ENCODE data around the gene GCHFR. TPM values are rescaled to one million over a fixed set of nuclear protein-coding genes. Genes with fewer than 3 reads are reported as not detected.

The GCHFR gene
- total RNA-seq, 1 donor, result 15.5 TPM

DNA sequence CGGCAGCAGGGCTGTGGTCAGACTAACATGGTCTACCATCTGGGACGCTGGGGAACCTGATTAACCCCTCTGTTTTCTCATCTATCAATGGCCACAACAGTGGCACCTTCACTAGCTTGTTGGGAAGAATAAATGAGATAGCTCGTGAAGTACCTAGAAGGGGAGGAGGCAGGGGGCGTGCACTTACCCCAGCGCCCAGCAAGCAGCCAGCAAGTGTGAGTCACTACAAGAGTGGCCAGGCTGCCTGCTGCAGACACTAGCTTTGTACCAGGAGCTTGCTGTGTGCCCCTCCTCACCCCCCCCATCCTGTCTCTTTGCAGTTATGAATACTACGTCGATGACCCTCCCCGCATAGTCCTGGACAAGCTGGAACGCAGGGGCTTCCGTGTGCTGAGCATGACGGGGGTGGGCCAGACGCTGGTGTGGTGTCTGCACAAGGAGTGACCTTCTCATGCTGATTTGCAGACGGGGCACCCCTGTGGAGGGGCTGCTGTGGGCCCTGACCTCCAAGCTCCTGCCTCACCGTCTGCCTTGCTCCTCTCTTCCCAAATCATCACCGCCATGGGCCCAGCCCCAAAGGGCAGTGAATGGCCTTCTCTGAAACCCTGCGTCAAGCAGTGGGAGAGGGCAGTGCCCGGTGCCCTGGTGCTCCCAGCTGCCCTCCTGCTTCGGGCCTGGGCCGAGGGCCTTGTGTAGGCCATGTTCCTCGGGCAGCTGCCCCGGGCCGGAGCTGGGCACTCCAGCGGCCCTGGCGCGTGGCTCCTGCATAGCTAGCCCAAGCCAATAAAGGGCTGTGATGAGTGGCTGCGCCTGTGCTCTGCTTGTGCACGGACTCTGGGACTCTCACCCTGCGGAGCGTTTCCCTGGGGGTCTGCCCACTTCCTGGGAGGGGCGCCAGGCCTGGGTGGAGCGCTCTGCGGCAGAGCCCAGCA, 3.3 kb downstream of the GCHFR start:
- no peaks in the 10 kb centered on the region for H3K9me3 ChIP-seq (ENCODE audit: low read depth, low read length)
- H3K4me1 ChIP-seq (ENCODE audit: insufficient read depth, low read length), result peaks cover 61% of the 10 kb centered on the region
- H3K4me3 ChIP-seq (ENCODE audit: low read length), result no peak overlapping the region
- no peaks in the 10 kb centered on the region for H3K27me3 ChIP-seq (ENCODE audit: insufficient read depth, low read length)

GRCh38 chr15:40767838-40768500, 4.1 kb downstream of the GCHFR start:
- Histone ChIP-seq H3K4me3 (ENCODE audit: low read length) (no peak overlapping the region), H3K27me3 (ENCODE audit: insufficient read depth, low read length) (no peaks in the 10 kb centered on the region), H3K4me1 (ENCODE audit: insufficient read depth, low read length) (peaks cover 55% of the 10 kb centered on the region), H3K9me3 (ENCODE audit: low read depth, low read length) (no peaks in the 10 kb centered on the region)

DNA sequence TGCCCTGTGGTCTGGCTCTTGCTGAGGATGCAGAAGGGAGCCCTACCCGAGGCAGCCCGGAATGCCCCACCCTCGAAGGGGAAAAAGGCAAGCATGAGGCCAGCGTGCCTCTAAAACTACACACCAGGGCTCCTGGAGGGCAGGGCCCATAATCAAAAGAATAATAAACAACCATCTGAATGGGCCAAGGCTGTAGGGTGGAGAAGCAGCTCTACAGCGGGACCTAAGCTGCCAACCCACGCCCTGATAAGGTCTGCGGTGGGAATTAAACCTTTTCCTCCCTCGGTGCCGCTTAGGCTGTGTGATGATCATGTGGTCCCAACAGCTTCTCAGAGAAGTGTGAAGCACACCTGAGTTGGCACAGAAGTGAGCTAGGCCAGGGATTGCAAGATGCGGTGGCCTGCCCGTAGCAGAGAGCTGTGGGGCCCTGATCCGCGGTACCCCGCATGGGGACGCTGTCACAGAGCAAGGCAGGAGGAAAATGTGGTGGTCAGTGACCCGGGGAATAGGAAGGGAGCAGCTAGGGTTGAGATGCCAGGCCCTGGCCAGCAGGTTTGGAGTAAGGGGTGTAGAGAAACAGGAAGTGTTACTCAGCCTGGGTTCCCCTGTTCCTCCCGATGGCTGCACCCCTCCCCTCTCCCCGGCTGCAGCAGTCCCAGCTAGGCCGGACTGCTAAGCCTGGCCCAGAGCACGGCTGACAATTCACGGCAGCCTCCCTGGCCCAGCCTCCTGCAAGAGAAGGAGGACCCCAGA, 4.8 kb downstream of the GCHFR start:
- Histone ChIP-seq H3K4me1 (ENCODE audit: insufficient read depth, low read length) (peaks cover 49% of the 10 kb centered on the region), H3K27me3 (ENCODE audit: insufficient read depth, low read length) (no peaks in the 10 kb centered on the region), H3K4me3 (ENCODE audit: low read length) (no peak overlapping the region), H3K9me3 (ENCODE audit: low read depth, low read length) (no peaks in the 10 kb centered on the region)

- Histone ChIP-seq H3K4me3 (ENCODE audit: low read length) (no peak within 1 kb of the TSS), H3K4me1 (ENCODE audit: insufficient read depth, low read length) (peaks cover 41% of the 10 kb centered on the region), H3K9me3 (ENCODE audit: low read depth, low read length) (no peaks in the 10 kb centered on the region), H3K27me3 (ENCODE audit: insufficient read depth, low read length) (no peaks in the 10 kb centered on the region)
These were observed 5.6 kb downstream of the GCHFR start, which contains the start of gene C15orf62 for GRCh38 chr15:40769274-40770146. TSS of gene C15orf62 (plus strand) at chr15:40769980. CDS start at chr15:40770496, 516 bp downstream.

DNA sequence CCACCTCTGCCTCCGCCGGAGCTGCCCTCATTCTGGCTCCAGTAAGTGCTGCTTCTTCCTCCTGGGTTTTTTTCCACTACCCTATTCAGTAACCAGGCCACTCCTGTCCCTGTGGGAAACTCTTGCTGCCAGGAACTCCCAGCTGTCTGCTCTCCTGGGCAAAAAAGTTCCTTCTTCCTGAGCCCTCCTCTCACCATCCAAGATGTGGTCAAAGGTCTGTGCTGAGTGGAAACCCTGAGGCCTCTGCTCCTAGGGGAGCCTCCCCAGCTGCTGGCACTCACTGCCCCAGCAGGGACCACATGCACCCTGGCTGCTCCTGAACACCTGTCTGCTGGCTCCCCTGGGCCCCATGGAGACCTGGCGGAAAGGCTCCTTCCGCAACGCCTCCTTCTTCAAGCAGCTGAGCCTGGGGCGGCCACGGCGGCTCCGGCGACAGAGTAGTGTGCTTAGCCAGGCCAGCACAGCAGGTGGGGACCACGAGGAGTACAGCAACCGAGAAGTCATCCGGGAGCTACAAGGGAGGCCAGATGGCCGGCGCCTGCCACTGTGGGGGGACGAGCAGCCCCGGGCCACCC, 6.4 kb downstream of the GCHFR start:
- Histone ChIP-seq H3K4me3 (ENCODE audit: low read length) (no peak overlapping the region), H3K4me1 (ENCODE audit: insufficient read depth, low read length) (peaks cover 33% of the 10 kb centered on the region), H3K9me3 (ENCODE audit: low read depth, low read length) (no peaks in the 10 kb centered on the region), H3K27me3 (ENCODE audit: insufficient read depth, low read length) (no peaks in the 10 kb centered on the region)

GRCh38 chr15:40771242-40771641, 7.4 kb downstream of the GCHFR start:
- no peaks in the 10 kb centered on the region for H3K27me3 ChIP-seq (ENCODE audit: insufficient read depth, low read length)

DNA sequence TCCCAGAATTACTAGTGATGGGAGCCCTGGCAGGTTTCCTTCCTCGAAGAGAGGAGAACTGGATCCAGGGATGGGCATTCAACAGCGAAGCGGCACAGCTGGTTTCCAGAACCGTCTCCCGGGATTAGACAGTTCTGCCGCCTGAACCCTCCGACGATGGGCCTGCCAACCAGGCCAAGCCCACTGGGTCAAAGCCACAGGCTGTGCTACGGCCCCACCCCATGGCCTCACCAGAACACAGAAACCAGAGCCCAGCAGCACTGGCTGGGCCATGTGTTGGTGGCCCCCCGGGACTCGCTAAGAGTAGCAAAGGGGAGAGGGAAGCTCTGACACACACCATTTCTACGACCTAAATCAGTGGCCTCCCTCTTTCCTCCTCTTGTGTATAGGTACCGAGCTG, 8.1 kb downstream of the GCHFR start:
- H3K4me3 ChIP-seq (ENCODE audit: low read length), result no peak overlapping the region
- no peaks in the 10 kb centered on the region for H3K9me3 ChIP-seq (ENCODE audit: low read depth, low read length)
- H3K4me1 ChIP-seq (ENCODE audit: insufficient read depth, low read length), result peaks cover 26% of the 10 kb centered on the region
- no peaks in the 10 kb centered on the region for H3K27me3 ChIP-seq (ENCODE audit: insufficient read depth, low read length)

More at GRCh38 chr15:40771242-40771641, 7.4 kb downstream of the GCHFR start:
- Histone ChIP-seq H3K9me3 (ENCODE audit: low read depth, low read length) (no peaks in the 10 kb centered on the region), H3K4me1 (ENCODE audit: insufficient read depth, low read length) (peaks cover 26% of the 10 kb centered on the region), H3K4me3 (ENCODE audit: low read length) (no peak overlapping the region)

GRCh38 chr15:40773496-40773895, 9.6 kb downstream of the GCHFR start:
- Histone ChIP-seq H3K9me3 (ENCODE audit: low read depth, low read length) (no peaks in the 10 kb centered on the region), H3K4me1 (ENCODE audit: insufficient read depth, low read length) (peaks cover 19% of the 10 kb centered on the region), H3K27me3 (ENCODE audit: insufficient read depth, low read length) (no peaks in the 10 kb centered on the region), H3K4me3 (ENCODE audit: low read length) (no peak overlapping the region)

DNA sequence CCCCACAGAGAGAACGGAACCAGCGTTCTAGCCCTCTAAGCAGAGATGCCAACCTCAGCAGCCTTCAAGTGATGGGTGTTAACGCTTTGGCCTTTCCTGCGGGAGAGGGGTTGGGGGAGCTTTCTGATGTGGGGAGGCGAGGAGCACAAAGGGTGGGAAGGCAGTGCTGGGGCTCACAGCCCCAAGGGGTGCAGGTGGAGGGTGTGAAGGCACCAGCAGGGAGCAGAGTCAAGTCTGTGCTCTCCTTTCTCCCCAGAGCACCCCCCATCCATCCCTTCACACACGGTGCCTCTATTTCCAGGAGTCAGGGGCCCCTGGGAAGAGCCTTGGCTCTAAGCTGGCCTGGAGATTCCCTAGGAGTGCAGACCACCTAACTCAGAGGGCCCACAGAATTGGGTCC, 10.0 kb downstream of the GCHFR start:
- Histone ChIP-seq H3K9me3 (ENCODE audit: low read depth, low read length) (no peaks in the 10 kb centered on the region), H3K4me1 (ENCODE audit: insufficient read depth, low read length) (peaks cover 15% of the 10 kb centered on the region)

DNA sequence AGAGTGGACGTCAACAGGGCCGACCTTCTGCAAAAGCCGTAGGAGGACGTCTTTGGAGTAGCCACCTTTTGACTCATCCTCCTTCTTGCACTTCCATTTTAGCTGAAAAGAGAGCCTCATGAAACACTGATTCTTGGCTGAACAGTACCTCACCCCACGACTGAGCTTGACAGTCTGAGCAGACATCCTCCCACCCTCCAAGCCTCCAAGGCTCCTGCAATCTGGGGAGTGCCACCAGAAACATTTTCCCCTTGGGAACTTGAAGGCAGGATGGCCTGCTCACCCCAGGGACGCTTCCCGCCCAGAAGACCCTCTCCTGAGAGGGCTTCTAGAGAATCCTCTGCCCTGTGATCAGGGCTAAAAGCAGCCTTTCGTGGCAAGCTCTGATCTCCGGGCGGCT, 11.1 kb downstream of the GCHFR start:
- Histone ChIP-seq H3K4me3 (ENCODE audit: low read length) (no peak overlapping the region), H3K9me3 (ENCODE audit: low read depth, low read length) (no peaks in the 10 kb centered on the region), H3K27me3 (ENCODE audit: insufficient read depth, low read length) (no peaks in the 10 kb centered on the region), H3K4me1 (ENCODE audit: insufficient read depth, low read length) (peaks cover 4% of the 10 kb centered on the region)

More for the DNA sequence above, 10.0 kb downstream of the GCHFR start:
- no peaks in the 10 kb centered on the region for H3K27me3 ChIP-seq (ENCODE audit: insufficient read depth, low read length)
- H3K4me3 ChIP-seq (ENCODE audit: low read length), result no peak overlapping the region

DNA sequence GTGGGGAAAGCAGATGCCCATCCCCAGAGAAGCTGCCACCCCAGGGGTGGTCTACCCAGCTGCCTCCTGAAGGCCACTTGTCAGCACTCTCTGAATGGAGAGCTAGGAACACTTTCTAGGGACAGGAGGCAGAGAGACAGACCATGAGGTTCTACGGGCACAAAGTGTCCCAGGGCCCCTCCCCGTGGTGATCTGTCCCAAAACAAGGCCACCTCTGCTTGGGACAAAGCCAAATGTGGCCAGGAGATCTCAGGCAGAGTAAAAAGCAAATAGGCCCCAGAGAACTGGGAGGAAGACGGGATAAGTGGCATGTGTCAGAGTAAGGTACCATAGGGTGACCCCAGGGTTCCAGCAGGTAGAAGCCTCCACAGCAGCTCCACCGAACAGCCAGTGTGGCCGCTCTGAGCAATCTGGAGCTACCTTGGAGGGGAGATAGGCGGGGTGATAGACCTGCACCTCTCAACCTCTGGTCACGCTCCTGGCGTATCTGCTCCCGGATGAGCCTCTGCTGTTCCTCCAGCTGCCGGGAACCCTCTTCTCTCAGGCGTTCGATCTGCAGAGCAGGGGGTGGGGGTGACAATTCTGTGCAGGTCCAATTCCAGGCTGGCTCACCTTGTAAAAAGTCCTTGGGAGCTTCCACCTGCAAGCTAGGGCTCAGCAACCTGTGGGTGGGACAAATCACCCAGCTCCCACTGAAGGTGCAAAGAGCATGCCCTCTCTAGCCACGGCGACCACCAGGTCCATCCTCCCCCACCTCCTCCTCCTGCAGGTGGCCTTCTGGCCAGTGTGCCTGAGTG, 12.1 kb downstream of the GCHFR start:
- no peaks in the 10 kb centered on the region for H3K4me1 ChIP-seq (ENCODE audit: insufficient read depth, low read length)
- no peak overlapping the region for H3K4me3 ChIP-seq (ENCODE audit: low read length)
- H3K27me3 ChIP-seq (ENCODE audit: insufficient read depth, low read length), result no peaks in the 10 kb centered on the region
- no peaks in the 10 kb centered on the region for H3K9me3 ChIP-seq (ENCODE audit: low read depth, low read length)

DNA sequence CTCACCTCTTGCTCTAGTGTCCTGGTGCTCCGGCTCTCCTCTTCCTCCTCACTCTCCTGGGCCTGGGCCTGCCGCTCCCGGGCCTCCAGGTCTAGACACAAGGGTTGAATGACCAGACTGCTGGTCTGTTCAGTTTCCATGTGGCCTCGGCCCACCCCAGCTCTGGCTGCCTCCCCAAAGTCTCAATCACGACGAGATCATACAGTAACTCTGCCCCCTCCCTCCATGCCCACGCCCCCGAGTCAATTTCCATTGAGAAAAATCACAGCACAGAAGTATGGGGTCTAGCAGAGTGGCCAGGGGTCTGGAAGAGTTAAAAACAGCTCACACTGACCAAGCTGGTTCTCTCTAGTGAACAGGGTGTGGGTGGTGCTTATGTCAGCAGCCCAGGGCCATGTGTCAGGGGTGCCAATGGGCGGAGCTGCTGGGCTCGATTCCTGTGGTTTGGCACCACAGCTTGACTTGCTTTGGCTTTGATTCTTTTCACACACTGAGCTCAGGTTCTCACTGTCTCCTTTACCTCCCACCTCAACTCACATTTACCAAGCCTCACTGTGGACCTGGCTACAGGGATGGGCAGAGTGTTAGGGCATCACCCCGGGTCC, 12.8 kb downstream of the GCHFR start:
- H3K4me3 ChIP-seq (ENCODE audit: low read length), result no peak overlapping the region

GRCh38 chr15:40782609-40783227, 18.9 kb downstream of the GCHFR start:
- no peaks in the 10 kb centered on the region for H3K27me3 ChIP-seq (ENCODE audit: insufficient read depth, low read length)
- H3K4me3 ChIP-seq (ENCODE audit: low read length), result no peak overlapping the region
- no peaks in the 10 kb centered on the region for H3K9me3 ChIP-seq (ENCODE audit: low read depth, low read length)
- peaks cover 13% of the 10 kb centered on the region for H3K4me1 ChIP-seq (ENCODE audit: insufficient read depth, low read length)

More for the DNA sequence above, 12.8 kb downstream of the GCHFR start:
- Histone ChIP-seq H3K9me3 (ENCODE audit: low read depth, low read length) (no peaks in the 10 kb centered on the region), H3K27me3 (ENCODE audit: insufficient read depth, low read length) (no peaks in the 10 kb centered on the region), H3K4me1 (ENCODE audit: insufficient read depth, low read length) (no peaks in the 10 kb centered on the region)
